GM19035 (cell line): Measurements from ENCODE around the gene CRK.
"Not testable (repeated sequence)": the region's sequence is repeated elsewhere in the genome, so short reads cannot be mapped to it uniquely, and the experiment has no call there.

ENCODE experiments used
- ATAC-seq: cut with Tn5 transposase; IDR thresholded peaks from one replicate; pipeline ENCODE4 v1.9.1; 2021; ENCODE audit not compliant: unreplicated experiment

Gene CRK

GRCh38 chr17:1469231-1469852, 13.3 kb upstream of the CRK start:
- ATAC-seq, result no peak

GRCh38 chr17:1467898-1468492, 12.0 kb upstream of the CRK start:
- ATAC-seq, result no peak

DNA sequence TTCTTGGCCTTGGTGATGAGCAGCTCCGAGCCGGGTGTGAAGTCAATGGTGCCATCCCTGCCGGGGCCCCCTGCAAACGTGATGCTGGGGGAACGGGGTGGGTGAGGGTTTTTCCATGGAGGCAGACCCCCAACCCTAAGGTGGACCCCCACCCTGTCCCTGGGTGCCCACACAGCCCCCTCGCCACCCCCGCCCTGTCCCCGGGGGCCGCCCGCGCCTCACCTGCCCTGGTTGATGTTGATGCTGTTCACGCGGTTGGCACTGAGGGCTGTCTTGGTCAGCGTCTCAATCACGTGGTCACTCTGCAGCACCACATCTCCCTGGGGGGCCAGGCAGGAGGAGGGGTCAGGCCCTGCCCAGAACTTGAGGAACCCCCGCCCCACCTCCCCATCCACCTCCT, 11.2 kb upstream of the CRK start:
- ATAC-seq, result no peak

DNA sequence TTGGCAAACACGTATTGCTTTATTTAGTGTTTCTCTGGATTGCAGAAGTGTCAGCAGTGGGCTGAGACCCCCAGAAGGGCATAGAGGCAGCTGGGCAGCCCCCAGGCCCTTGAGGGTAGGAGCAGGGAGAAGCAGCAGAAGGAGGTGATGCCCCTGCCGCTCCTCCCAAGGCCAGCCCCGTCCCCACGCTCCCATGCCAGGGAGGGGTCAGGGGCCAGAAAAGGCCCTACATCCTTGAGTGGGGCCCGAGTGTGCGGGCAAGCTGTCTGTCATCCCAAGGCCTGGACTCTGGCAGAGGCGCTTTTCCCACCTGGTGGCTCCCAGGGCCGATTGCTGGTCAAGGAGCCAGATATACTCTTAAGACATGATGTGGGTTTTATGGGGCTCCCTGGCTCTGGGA, 8.2 kb upstream of the CRK start:
- ATAC-seq, result no peak

DNA sequence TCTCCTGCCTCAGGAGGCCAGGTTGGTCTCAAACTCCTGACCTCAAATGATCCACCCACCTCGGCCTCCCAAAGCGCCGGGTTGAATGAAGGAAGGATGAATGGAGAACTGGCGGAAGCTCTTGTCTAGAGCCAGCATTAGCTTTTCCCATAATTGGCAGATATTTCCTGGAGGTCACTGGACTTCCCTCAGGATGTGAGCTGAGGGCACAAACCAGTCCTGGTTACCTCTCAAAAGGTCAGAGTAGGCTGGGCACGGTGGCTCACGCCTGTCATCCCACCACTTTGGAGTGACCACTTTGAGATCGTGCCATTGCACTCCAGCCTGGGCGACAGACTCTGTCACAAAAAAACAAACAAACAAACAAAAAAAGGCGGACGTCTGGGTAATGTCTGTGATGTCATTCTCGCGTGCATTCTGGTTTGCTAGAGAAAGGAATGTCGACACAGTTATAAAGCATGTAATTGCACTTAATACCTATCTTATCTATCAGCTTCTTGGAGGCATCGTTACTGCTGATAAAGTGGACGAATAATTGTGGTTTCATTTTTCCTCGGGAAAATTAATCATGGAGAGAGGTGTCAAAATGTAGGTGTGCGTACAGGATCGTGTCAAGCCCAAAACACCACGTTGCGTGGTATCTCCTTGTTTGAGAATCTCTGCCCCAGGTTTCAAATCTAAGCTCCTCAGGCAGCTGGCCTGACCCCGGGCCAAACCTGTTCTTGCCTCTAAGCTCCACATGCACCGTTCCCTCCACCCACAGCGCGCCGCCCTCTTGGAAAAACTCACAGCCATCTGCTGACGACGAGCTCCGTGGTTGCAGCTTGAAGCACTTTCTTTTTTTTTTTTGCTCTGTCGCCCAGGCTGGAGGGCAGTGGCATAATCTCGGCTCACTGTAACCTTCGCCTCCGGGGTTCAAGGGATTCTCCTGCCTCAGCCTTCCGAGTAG, 6.4 kb upstream of the CRK start:
- no peak for ATAC-seq

GRCh38 chr17:1461198-1461944, 5.3 kb upstream of the CRK start:
- ATAC-seq, result no peak

- no peak for ATAC-seq
These were observed 4.2 kb upstream of the CRK start for GRCh38 chr17:1460233-1460632.

DNA sequence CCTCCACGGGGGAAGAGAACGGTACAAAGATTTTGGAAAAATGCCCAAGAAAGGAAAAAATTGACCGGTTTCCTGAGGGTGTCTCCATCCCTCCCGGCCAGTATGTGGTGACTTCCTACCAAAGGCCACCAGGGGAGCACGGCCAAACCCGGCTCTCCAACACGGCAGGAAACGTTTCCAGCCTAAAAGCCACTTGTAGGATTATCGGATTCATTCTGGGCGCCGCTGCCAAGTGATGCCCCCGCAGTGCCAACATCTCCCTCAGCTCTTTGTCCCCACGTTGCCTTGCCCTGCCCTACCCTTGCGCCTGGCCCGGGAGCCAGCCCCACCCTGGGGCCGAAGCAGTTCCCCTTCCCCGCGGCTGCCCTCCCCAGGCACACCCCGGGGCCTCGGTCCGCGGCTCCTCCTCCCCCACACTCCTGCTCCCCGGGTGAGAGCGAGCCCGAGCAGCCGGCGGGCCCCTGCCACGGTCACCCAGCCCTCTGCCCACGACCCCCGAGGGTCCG, 688 bp downstream of the CRK start:
- peak; percentile 35 for ATAC-seq

DNA sequence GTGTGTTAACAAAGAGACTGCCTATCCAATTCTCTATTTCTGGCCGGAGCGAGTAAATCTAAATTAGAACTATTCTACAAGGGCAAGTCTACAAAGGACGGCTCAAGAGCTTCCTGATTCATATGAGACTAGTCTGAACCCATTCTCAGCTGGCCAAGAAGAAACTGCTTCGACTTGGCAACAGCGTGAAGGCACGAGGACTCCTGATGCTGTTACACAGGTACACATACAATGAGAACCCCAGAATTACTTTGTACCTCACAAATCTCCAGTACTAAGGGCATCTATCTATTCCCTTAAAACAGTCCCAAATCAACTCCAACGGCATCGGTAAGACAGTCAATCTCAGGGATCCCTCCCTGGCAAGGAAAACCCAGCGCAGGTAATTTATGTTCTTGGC, 1.5 kb downstream of the CRK start:
- no peak for ATAC-seq

DNA sequence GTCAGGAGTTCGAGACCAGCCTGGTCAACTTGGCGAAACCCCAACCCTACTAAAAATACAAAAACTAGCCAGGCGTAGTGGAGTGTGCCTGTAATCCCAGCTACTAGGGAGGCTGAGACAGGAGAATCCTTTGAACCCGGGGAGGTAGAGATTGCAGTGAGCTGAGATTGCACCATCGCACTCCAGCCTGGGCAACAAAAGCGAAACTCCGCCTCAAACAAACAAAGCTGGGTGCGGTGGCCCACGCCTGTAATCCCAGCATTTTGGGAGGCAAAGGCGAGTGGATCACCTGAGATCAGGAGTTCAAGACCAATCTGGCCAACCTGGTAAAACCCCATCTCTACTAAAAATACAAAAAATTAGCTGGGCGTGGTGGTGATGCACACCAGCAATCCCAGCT, 2.3 kb downstream of the CRK start:
- ATAC-seq, result not testable (repeated sequence)

DNA sequence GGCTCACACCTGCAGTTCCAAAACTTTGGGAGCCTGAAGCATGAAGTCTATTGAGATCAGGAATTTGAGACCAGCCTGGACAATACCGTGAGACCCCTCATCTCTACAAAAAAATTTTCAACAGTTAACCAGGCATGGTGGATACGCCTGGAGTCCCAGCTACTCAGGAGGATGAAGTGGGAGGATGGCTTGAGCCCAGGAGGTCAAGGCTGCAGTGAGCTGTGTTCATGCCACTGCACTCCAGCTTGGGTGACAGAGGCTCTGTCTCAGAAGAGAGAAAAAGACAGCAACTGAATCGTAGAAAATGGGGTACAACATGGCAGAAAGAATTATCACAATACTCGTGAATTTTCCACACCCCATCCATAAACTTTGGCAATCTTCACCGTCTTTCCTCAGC, 3.2 kb downstream of the CRK start:
- no peak for ATAC-seq

DNA sequence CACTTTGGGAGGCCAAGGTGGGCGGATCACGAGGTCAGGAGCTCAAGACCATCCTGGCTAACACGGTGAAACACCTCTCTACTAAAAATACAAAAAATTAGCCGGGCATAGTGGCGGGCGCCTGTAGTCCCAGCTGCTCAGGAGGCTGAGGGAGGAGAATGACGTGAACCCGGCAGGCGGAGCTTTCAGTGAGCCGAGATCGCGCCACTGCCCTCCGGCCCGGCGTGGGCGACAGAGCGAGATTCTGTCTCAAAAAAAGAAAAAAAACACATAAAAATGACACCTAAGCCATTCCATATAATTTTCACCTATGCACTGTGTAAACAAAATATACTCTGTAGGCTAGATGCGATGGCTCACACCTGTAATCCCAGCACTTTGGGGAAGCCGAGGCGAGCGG, 5.8 kb downstream of the CRK start:
- ATAC-seq, result not testable (repeated sequence)

DNA sequence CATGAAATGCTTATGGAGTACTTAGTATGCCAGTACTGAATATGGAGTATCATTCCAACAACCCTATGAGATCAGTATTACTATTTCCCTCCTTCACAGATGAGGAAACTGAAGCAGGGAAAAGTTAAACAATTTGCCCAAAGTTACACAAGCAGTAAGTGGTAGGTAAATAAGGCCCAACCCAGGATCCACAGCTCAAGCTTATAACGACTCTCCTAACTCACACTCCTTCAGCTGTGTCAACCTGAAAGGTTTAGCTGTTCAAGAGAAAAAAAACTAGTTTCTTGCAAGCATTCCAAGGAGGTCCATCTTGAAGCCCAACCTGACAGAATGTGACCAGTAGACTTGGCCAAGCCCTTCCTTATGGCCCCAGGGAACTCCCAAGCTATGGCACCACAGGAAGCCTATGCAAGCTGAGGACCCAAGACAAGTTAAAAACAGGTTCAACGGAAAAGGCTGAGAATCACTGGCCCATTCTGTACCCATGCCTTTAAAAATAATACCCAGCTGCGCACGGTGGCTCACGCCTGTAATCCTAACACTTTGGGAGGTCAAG, 6.5 kb downstream of the CRK start:
- ATAC-seq, result no peak

GRCh38 chr17:1447052-1447451, 9.0 kb downstream of the CRK start:
- ATAC-seq, result no peak

DNA sequence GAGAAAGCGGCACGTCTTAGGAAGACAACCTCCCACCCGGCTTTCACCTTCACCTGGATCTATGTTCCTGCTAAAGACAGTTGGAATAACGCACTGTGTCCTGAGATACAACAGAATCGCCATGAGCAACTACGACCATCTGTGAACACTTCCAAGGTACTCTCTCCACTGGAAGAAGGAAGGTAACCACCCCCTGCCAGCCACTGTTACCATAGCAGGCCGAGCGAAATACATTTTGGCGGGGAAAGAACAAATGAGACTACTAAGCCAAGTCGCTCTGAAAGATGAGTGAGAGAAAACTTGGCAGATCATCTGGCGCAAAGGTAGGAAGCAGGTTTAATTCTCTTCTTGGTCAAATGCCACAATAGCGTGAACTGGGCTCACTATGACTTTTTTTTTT, 9.8 kb downstream of the CRK start:
- no peak for ATAC-seq

- ATAC-seq, result not testable (repeated sequence)
These were observed 10.3 kb downstream of the CRK start for GRCh38 chr17:1445695-1446094.

DNA sequence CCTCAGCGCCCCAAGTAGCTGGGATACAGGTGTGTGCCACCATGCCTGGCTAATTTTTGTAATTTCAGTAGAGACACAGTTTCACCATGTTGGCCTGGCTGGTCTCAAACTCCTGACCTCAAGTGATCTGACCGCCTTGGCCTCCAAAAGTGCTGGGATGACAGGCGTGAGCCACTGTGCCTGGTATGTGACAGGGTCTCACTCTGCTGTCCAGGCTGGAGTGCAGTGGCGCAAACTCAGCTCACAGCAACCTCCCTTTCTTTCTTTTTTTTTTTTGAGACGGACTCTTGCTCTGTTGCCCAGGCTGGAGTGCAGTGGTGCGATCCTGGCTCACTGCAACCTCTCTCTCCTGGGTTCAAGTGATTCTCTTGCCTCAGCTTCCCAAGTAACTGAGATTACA, 13.3 kb downstream of the CRK start:
- ATAC-seq, result not testable (repeated sequence)

GRCh38 chr17:1442187-1442586, 13.8 kb downstream of the CRK start:
- ATAC-seq, result no peak

- no peak for ATAC-seq
These were observed 15.1 kb downstream of the CRK start for GRCh38 chr17:1440921-1441320.

DNA sequence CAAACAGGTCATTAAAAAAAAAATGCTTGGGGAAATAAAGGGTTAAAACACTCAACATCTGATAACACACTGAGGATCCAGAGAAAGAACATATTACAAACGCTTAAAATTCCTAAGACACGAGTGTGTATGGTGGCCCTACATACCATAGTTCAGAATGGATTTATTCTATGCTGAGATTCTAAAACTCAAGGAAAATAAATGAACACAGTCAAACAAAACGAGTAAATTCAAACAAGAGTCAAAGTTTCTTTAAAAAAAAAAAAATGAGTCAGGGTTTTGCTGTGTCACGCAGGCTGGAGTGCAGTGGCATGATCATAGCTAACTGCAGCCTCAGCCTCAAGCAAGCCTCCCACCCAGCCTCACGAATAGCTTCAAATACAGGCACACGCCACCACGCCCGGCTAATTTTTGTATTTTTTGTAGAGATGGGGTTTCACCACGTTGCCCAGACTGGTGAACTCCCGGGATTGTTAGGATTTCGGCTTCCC, 17.4 kb downstream of the CRK start:
- no peak for ATAC-seq

DNA sequence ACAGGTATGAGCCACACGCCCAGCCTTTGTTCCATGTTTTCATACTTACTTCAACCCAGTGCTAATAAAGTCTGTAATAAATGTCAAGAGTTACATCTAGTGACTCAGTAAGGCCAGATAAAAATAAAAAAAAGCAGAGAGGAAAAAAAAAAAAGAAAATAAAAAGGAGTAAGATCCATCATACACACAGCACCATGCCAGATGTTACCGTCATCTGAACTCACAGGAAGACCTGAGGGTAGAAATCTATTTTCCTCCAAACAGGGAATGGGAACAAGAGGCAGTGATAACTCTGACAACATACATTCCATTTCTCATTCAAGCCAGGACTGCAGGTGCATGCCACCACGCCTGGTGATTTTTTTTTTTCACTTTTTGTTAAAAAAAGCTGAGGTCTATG, 20.7 kb downstream of the CRK start:
- ATAC-seq, result no peak
